ENCODE data around the gene LTBP2. TPM values are rescaled to one million over a fixed set of nuclear protein-coding genes. Genes with fewer than 3 reads are reported as not detected.

Gene LTBP2
- total RNA-seq, 2 donors from 2014 or later: 0.25 to 0.84 TPM

DNA sequence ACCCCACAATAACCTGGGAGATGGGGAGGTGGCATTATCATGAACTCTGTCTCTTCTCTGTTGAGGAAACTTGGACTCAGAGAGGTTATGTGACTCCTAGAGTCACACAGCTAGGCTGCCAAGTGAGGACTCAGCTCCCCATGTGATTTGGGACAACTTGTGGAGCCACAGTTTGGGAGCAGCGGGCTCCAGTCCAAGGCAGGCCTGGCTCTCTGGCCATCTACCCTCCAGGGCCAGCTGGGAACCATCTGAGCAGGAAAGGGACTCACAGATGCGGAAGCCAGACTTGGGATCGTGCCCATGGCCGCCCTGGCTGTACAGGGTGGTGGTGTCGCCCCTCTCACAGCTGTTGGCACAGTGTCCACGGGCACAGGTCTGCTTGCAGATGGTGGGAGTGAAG, 59.4 kb downstream of the LTBP2 start:
- ATAC-seq (replicated peaks in 1 of 2): no peak
- Mint-ChIP-seq H3K4me3 (no peak overlapping the region), H3K4me1 (ENCODE audit: low read depth) (no peaks in the 10 kb centered on the region), H3K27ac (no peak overlapping the region), H3K27me3 (ENCODE audit: low read depth) (no peaks in the 10 kb centered on the region), H3K36me3 (ENCODE audit: insufficient read depth in 2 of 2) (no peaks in the 10 kb centered on the region), H3K9me3 (no peaks in the 10 kb centered on the region)
- no peak for DNase-seq

DNA sequence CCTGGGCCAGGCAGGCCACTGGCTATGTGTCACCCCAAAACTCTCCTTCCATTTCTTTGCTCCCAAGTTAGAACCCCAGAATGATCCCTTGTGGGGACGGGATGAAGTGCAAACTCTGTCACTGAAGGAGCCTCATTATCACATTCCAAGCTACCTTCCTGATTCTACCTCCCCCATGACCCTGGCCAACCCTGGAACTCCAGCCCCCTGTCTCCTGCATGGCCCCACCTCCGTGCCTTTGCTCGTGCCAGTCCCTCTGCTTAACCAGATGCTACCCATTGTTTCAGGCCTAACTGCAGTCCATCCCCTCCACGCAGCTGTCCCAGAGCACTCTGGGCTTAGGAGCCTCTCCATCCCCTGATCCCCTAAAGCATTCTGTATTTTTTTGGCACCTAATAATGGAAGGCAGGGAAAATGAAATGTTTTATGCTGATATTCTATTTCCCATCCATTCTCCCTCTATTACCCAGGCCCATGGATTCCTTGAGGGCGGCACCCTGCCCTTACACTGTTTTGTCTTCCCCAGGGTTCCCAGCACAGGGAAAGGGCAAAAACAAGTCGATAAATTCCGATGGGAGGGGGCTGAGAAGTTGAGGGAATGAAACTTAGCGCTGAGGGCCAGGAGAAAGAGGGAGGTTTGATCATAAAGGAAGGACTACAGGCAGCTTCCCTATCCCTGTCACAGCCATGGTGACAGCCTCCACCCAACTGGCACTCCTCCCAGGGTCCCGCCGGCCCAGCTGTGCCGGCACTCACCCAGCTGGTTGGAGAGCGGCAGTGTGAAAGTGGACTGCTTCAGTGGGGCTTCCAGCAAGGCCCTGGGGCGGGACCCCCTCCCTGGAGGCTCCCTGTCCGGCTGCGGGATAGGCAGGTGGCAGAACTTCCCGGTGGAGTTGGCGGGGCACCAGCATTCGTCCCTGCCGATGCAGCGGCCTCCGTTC, 60.3 kb downstream of the LTBP2 start:
- ATAC-seq (replicated peaks in 1 of 2) (no peak), DNase-seq (no peak)
- no peaks in the 10 kb centered on the region for H3K27me3 Mint-ChIP-seq (ENCODE audit: low read depth)
- H3K4me3 Mint-ChIP-seq: no peak overlapping the region
- H3K36me3 Mint-ChIP-seq (ENCODE audit: insufficient read depth in 2 of 2): no peaks in the 10 kb centered on the region
- no peak overlapping the region for H3K27ac Mint-ChIP-seq
- H3K9me3 Mint-ChIP-seq: no peaks in the 10 kb centered on the region
- H3K4me1 Mint-ChIP-seq (ENCODE audit: low read depth): no peaks in the 10 kb centered on the region

DNA sequence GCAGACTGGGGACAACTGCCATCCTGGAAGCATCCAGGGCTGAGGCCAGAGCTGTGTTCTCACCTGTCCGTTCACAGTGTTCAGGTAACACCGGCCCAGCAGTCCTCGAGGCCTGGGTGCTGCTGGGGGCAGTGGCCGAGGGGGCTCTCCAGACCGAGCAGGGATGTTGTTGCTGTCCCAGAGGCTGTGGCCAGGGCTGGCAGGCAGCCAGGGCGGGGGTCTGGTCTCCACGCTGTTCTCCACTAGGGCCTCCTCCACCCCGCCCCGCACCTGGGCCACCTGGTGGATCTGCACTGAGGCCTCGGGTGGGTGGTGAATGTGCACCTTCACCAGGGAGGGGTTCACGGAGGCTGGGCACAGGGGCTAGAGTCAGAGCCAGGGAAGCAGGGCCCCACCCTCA, 61.0 kb downstream of the LTBP2 start:
- no peaks in the 10 kb centered on the region for H3K27me3 Mint-ChIP-seq (ENCODE audit: low read depth)

DNA sequence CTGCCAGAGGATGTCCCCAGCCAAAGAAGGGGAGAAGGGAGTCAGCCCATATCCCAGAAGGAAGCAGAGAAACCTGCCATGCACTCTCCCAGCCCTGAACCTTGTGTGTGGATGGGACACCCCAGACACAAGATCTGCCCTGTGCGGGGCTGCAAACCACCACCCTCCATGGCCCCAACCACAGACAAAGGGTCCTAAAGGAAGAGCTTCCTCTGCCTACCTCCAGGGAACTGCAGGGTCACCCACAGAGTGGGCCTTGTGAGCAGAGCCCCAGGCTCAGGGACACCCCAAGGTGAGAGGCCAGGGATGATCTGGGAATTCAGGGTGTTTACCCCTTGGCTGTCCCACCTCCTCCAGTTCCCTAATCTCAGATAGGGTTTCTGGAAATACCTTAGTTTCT, 62.0 kb downstream of the LTBP2 start:
- no peak overlapping the region for H3K4me3 Mint-ChIP-seq
- H3K4me1 Mint-ChIP-seq (ENCODE audit: low read depth): no peaks in the 10 kb centered on the region
- no peaks in the 10 kb centered on the region for H3K27me3 Mint-ChIP-seq (ENCODE audit: low read depth)
- H3K9me3 Mint-ChIP-seq: no peaks in the 10 kb centered on the region
- H3K36me3 Mint-ChIP-seq (ENCODE audit: insufficient read depth in 2 of 2): no peaks in the 10 kb centered on the region
- ATAC-seq (replicated peaks in 1 of 2) (no peak), DNase-seq (no peak)
- no peak overlapping the region for H3K27ac Mint-ChIP-seq

More for the DNA sequence above, 61.0 kb downstream of the LTBP2 start:
- Mint-ChIP-seq H3K4me1 (ENCODE audit: low read depth) (no peaks in the 10 kb centered on the region), H3K36me3 (ENCODE audit: insufficient read depth in 2 of 2) (no peaks in the 10 kb centered on the region), H3K27ac (no peak overlapping the region), H3K9me3 (no peaks in the 10 kb centered on the region), H3K4me3 (no peak overlapping the region)
- no peak for DNase-seq
- no peak for ATAC-seq (replicated peaks in 1 of 2)

DNA sequence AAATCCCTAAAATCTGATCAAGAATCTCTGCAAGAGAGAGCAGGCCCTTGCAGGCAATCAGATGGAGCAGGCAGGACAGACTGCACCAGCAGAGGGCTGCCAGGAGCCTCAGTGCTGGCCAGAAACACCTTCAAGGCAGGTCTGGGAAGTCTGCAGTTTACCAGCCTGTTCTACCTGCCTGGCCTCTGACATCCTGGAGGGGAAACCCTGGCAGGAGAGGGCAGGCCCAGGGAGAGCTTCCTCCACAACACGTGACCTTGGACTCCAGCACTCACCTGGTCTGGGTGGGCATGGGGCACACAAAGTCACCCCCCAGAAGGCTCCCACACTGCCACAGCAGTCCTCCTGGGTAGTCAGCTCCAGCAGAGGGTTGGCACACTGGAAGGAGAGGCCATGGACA, 62.4 kb downstream of the LTBP2 start:
- Mint-ChIP-seq H3K9me3 (no peaks in the 10 kb centered on the region), H3K27ac (no peak overlapping the region), H3K4me3 (no peak overlapping the region), H3K27me3 (ENCODE audit: low read depth) (no peaks in the 10 kb centered on the region), H3K36me3 (ENCODE audit: insufficient read depth in 2 of 2) (no peaks in the 10 kb centered on the region), H3K4me1 (ENCODE audit: low read depth) (no peaks in the 10 kb centered on the region)
- ATAC-seq (replicated peaks in 1 of 2): no peak
- no peak for DNase-seq

DNA sequence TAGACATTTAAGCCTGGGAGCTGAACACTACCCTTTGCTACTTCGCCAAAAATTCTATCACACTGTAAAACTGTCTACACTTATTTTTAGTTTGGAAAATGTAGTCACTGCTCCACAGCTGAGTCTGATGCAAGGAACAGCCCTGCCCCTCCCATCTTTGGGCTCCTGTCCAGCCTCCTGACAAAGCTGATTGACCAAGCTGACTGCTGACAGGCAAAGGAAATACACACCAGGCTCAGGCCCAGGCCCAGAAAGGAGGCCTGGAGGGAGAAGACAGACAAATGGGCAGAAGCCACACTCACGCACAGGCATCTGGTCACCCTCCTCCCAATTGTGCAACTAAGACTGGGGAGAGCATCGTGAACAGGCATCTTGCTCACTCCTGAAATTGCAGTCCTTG, 63.2 kb downstream of the LTBP2 start:
- Mint-ChIP-seq H3K4me3 (no peak overlapping the region), H3K27me3 (ENCODE audit: low read depth) (no peaks in the 10 kb centered on the region), H3K27ac (no peak overlapping the region), H3K4me1 (ENCODE audit: low read depth) (no peaks in the 10 kb centered on the region), H3K36me3 (ENCODE audit: insufficient read depth in 2 of 2) (no peaks in the 10 kb centered on the region), H3K9me3 (no peaks in the 10 kb centered on the region)
- DNase-seq (no peak), ATAC-seq (replicated peaks in 1 of 2) (no peak)

DNA sequence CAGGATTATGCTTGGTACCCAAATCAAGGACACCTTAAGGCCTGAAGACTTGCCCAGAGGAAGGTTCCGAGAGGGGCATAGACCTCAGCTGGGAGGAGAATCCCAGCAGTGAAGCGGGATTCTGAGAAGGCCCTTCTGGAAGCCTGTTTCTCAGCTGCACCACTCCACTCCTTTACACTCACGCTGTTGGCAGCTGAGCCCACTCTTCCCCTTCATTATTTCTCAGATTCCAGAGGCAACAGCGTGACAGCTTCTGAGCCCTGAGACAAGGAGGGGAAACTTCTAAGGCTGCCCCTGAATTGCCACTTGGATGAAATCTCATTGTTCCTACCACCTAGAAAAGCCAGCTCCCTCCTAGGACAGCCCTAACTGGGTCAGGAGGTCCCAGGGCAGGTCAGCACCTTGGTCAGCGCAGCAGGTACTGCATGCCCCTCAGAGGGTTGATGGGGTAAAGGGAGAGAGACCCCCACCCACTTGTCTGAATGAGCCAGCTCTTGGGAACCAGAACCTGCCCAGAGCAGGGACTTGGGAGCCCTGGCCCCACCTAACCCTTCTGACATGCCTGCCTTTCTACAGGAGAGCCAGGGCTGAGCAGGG, 64.6 kb downstream of the LTBP2 start:
- Mint-ChIP-seq H3K36me3 (ENCODE audit: insufficient read depth in 2 of 2) (no peaks in the 10 kb centered on the region), H3K4me3 (no peak overlapping the region)
- no peak for ATAC-seq (replicated peaks in 1 of 2)

DNA sequence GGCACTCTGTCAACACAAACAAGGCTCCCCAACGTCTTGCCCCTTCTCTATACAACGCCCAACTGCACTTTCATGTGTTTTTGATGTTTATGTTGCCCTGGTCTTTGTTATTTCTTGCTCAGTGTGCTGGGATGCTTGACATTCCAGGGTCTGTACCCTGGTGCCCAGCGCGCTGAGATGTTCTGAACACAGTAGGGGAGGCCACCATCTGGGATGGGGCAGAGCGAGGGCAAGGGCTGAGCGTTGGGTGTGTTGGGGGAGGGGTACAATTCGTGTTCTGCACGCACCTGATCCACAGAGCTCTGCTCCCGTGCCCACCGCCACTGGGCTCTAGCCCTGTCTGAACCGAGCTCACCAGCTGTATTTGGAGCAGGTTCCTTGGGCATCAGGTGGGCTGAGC, 65.6 kb downstream of the LTBP2 start:
- no peaks in the 10 kb centered on the region for H3K9me3 Mint-ChIP-seq
- H3K27ac Mint-ChIP-seq: no peak overlapping the region
- H3K36me3 Mint-ChIP-seq (ENCODE audit: insufficient read depth in 2 of 2): no peaks in the 10 kb centered on the region
- ATAC-seq (replicated peaks in 1 of 2): no peak
- no peaks in the 10 kb centered on the region for H3K4me1 Mint-ChIP-seq (ENCODE audit: low read depth)
- H3K4me3 Mint-ChIP-seq: no peak overlapping the region
- no peak for DNase-seq
- no peaks in the 10 kb centered on the region for H3K27me3 Mint-ChIP-seq (ENCODE audit: low read depth)

More for the DNA sequence above, 64.6 kb downstream of the LTBP2 start:
- Mint-ChIP-seq H3K4me1 (ENCODE audit: low read depth) (no peaks in the 10 kb centered on the region), H3K27me3 (ENCODE audit: low read depth) (no peaks in the 10 kb centered on the region), H3K27ac (no peak overlapping the region), H3K9me3 (no peaks in the 10 kb centered on the region)
- DNase-seq: no peak

DNA sequence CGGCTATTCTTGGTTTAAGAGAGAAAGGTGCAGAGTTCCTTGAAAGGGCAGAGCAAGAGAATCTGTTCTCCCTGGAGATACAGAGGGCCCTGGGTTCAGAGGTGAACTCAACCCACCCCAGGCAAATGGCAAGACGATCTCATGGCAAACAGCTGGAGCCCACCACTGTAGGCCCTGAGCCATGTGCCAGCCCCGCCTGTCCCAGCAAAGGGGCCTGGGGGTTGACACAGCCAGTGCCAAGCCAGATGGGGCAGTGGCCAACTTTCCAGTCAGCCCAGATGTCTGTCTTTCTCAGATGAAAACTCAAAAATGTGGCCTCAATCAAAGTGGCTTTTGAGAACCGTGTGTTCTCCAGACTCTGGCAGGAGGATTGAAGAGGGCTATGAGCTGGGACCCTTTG, 66.7 kb downstream of the LTBP2 start:
- no peak overlapping the region for H3K27ac Mint-ChIP-seq
- no peak overlapping the region for H3K4me3 Mint-ChIP-seq
- ATAC-seq (replicated peaks in 1 of 2): no peak
- H3K36me3 Mint-ChIP-seq (ENCODE audit: insufficient read depth in 2 of 2): no peaks in the 10 kb centered on the region
- H3K9me3 Mint-ChIP-seq: no peaks in the 10 kb centered on the region
- H3K27me3 Mint-ChIP-seq (ENCODE audit: low read depth): no peaks in the 10 kb centered on the region
- DNase-seq: no peak
- no peaks in the 10 kb centered on the region for H3K4me1 Mint-ChIP-seq (ENCODE audit: low read depth)

DNA sequence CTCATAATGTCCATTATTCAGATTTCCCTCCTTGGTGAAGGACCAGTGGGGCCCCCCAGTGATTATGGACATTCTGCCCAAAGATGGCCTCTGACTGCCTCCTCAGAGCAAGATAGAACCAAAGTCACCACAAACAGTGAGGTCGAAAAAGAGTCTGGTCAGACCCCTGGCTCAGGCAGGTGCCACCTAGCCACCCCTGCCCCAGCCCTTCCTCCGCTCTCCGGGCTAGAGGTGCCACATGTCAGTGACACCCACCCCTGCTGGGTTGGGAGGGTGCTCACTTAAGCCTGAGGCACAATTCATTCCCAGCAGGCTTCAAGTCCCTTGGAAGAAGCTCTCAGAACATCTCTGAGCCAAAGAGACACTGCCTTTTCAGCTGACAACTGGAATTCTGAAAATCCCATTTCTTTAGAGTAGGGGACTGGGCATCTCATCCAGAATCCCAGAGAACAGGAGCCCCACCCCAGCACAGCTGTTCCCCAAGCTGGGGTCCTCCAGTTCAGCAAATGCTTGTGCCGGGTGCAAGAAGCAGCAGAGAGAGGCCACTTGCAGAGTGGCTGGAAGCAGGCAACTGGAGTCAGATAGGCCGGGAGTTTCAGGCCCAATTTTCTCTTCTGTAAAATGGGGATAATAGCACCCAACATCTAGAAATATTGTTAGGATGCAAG, 68.1 kb downstream of the LTBP2 start:
- no peak for ATAC-seq (replicated peaks in 1 of 2)
- no peak overlapping the region for H3K4me3 Mint-ChIP-seq
- H3K36me3 Mint-ChIP-seq (ENCODE audit: insufficient read depth in 2 of 2): no peaks in the 10 kb centered on the region
- H3K9me3 Mint-ChIP-seq: no peaks in the 10 kb centered on the region
- no peak for DNase-seq
- H3K4me1 Mint-ChIP-seq (ENCODE audit: low read depth): no peaks in the 10 kb centered on the region
- no peak overlapping the region for H3K27ac Mint-ChIP-seq
- H3K27me3 Mint-ChIP-seq (ENCODE audit: low read depth): no peaks in the 10 kb centered on the region

DNA sequence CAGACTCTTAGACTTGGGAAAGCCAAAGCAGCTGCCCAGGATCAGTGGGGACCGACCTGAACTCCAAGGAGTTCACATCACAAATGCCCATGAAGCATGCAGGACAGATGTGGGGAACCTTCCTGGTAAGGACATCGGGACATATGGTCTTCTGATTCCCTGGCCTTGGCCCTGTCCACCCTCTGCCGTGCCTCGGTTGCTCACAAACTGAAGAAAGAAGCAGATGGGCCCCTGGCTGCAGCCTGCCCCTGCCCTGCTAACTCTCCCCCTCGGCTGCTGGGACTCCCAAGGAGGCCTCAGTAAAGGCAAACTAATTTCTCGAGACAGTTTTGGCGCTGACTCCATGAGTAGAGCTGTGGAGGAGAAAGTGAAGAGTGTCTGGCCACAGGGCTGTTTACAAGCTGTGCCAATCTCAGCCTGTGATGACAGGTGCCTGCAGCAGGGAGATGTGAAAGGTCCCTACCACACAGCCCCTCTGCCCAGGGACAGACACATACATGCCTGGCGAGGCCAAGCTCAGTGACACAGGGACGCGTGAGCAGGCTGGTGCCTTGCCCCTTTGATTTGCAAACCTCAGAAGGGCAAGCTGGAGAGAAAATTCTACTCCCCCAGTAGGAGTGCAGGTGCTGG, 69.9 kb downstream of the LTBP2 start:
- no peak overlapping the region for H3K27ac Mint-ChIP-seq
- H3K4me3 Mint-ChIP-seq: no peak overlapping the region
- no peaks in the 10 kb centered on the region for H3K27me3 Mint-ChIP-seq (ENCODE audit: low read depth)
- ATAC-seq (replicated peaks in 1 of 2) (no peak), DNase-seq (no peak)
- H3K36me3 Mint-ChIP-seq (ENCODE audit: insufficient read depth in 2 of 2): no peaks in the 10 kb centered on the region
- no peaks in the 10 kb centered on the region for H3K4me1 Mint-ChIP-seq (ENCODE audit: low read depth)
- no peaks in the 10 kb centered on the region for H3K9me3 Mint-ChIP-seq

DNA sequence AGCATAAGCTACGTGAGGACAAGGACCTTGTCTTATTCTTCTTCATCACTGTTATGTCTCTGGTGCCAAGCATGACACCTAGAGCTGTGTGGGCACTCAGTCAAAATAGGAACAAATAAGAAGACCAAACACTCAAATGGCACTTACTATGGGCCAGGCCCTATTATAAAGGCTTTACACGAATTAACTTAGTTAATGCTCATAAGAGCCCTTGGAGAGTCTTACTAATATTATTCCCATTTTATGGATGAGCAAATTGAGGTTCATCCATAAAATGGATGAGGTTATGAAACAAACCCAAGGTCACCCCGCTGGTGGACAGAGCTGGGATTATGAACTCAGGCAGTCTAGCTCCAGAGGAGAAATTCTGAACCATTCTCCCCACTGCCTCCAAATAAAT, 70.8 kb downstream of the LTBP2 start:
- no peak overlapping the region for H3K4me3 Mint-ChIP-seq
- H3K4me1 Mint-ChIP-seq (ENCODE audit: low read depth): no peaks in the 10 kb centered on the region
- no peak for DNase-seq

DNA sequence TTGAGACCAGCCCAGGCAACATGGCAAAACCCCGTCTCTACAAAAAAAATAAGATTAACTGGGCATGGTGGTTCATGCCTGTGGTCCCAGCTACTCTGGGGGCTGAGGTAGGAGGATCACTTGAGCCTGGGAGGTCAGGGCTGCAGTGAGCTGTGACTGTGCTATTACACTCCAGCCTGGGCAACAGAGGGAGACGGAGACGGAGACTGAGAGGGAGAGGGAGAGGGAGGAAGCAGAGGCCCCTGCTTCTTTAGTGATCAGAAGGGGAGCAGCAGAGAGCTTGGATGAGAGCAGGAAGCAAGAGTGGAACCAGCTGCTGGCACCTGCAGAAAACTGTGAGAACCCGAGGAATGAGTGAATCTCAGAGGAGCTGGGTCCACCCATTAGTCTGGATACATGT, 72.5 kb downstream of the LTBP2 start:
- Mint-ChIP-seq H3K4me3 (no peak overlapping the region), H3K4me1 (ENCODE audit: low read depth) (no peaks in the 10 kb centered on the region), H3K36me3 (ENCODE audit: insufficient read depth in 2 of 2) (no peaks in the 10 kb centered on the region), H3K27ac (no peak overlapping the region), H3K9me3 (no peaks in the 10 kb centered on the region), H3K27me3 (ENCODE audit: low read depth) (no peaks in the 10 kb centered on the region)
- no peak for DNase-seq
- ATAC-seq (replicated peaks in 1 of 2): no peak

More for the DNA sequence above, 70.8 kb downstream of the LTBP2 start:
- no peak overlapping the region for H3K27ac Mint-ChIP-seq
- no peaks in the 10 kb centered on the region for H3K9me3 Mint-ChIP-seq
- no peak for ATAC-seq (replicated peaks in 1 of 2)
- H3K36me3 Mint-ChIP-seq (ENCODE audit: insufficient read depth in 2 of 2): no peaks in the 10 kb centered on the region
- H3K27me3 Mint-ChIP-seq (ENCODE audit: low read depth): no peaks in the 10 kb centered on the region

All from activated T-cell treated with anti-CD3 and anti-CD28 coated beads, Interleukin-2, amount 50 U/mL, for 72 hours (primary cell).